Activated CD4-positive, alpha-beta T cell treated with anti-CD3 and anti-CD28 coated beads for 48 hours (primary cell): ENCODE measurements around the gene MYOM3.
"Not testable (repeated sequence)": the region's sequence is repeated elsewhere in the genome, so short reads cannot be mapped to it uniquely, and the experiment has no call there.

ENCODE experiments used
- DNase-seq: peaks from one replicate; pipeline ENCODE4 v3.0.0-alpha.2; 2020

The MYOM3 gene

GRCh38 chr1:24022581-24023361, 89.2 kb downstream of the MYOM3 start:
- DNase-seq: no peak

- DNase-seq: no peak
These were observed 90.3 kb downstream of the MYOM3 start for GRCh38 chr1:24021403-24022266.

- DNase-seq: no peak
These were observed 91.5 kb downstream of the MYOM3 start for GRCh38 chr1:24020470-24020869.

- DNase-seq: no peak
These were observed 91.9 kb downstream of the MYOM3 start for GRCh38 chr1:24020025-24020424.

- no peak for DNase-seq
These were observed 93.0 kb downstream of the MYOM3 start for GRCh38 chr1:24018611-24019580.

GRCh38 chr1:24015221-24016210, 96.4 kb downstream of the MYOM3 start:
- no peak for DNase-seq

- DNase-seq: not testable (repeated sequence)
These were observed 99.1 kb downstream of the MYOM3 start for GRCh38 chr1:24012878-24013277.

GRCh38 chr1:24010650-24011049, 101.3 kb downstream of the MYOM3 start:
- DNase-seq: no peak

GRCh38 chr1:24009406-24009805, 102.5 kb downstream of the MYOM3 start:
- DNase-seq: no peak

GRCh38 chr1:24008574-24009184, 103.3 kb downstream of the MYOM3 start:
- DNase-seq: not testable (repeated sequence)

GRCh38 chr1:24007079-24007478, 104.9 kb downstream of the MYOM3 start:
- DNase-seq: no peak
